Sigmoid colon (tissue), 3 donors: Measurements from ENCODE around the gene FAM24B.

Source experiments
- CTCF ChIP-seq, 4 experiments: fragments of 450-650 bp in 3 of 4; fragments of 200-600 bp in 1 of 4; IDR thresholded peaks; one replicate each; pipeline ENCODE4 v1.5.1; 2016 to 2019; ENCODE audit warnings: antibody characterized with exemption in 4 of 4, mild to moderate bottlenecking in 3 of 4, moderate library complexity in 2 of 4
- POLR2A ChIP-seq, 2 donors: fragments of 450-650 bp; IDR thresholded peaks; one replicate each; pipeline ENCODE4 v1.6.1; 2016; ENCODE audit warnings: antibody characterized with exemption in 2 of 2, mild to moderate bottlenecking in 2 of 2, moderate library complexity in 2 of 2

- TF ChIP-seq CTCF (IDR thresholded peaks at IDR 0.05) (no peak), POLR2A (IDR thresholded peaks at IDR 0.05) (no peak)
Observed at GRCh38 chr10:122850705-122851640, 28.4 kb downstream of the FAM24B start.
